GM04504 (cell line): Measurements from ENCODE around the gene HFE.
"Not testable (repeated sequence)": the region's sequence is repeated elsewhere in the genome, so short reads cannot be mapped to it uniquely, and the experiment has no call there.

Experiments
- DNase-seq: peaks from one replicate; pipeline ENCODE4 v3.0.0-alpha.2; 2012; ENCODE audit warnings: low read depth

Gene HFE

DNA sequence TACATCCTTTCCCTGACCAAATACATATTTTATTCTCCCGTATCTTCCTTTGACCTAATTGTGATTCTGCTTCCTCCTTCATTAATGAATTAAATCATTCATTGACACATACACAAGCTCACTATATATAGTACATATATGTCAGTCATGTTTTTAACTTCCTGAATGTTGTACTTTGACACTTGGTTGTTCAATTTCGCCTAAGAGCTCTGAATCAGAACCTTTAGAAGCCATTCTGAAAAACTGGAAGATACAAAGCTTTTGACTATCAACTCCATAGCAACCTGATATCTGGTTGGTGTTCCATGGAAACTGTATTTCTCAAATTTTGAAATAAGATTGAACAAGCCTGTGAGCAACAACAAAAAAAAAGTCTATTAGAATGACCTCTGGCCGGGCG is 27.3 kb upstream of the HFE start:
- no peak for DNase-seq

DNA sequence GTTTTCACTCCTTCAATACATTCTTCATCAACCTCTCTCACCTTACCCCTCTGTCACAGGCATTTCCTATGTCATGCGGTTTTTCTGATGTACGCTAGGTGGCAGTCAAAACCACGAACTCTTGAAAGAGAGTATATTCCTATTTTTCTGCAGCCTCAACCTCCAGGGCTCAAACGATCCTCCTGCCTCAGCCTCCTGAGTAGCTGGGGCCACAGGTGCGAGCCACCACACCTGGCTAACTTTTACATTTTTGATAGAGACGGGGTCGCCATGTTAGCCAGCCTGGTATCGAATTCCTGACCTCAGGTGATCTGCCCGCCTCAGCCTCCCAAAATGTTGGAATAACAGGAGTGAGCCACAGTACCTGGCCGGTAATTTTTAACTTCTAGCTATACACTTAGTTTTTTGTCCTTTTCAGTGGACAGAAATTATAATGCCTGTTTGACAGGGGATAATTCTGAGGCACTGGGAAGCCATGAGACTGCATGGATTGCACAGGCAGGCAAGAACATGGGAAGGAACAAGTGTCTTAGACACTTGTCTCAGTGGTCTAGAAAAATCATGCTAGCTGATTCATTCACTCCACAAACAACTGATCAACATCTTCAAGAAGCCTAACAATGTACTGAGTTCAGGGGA is 22.5 kb upstream of the HFE start:
- no peak for DNase-seq

DNA sequence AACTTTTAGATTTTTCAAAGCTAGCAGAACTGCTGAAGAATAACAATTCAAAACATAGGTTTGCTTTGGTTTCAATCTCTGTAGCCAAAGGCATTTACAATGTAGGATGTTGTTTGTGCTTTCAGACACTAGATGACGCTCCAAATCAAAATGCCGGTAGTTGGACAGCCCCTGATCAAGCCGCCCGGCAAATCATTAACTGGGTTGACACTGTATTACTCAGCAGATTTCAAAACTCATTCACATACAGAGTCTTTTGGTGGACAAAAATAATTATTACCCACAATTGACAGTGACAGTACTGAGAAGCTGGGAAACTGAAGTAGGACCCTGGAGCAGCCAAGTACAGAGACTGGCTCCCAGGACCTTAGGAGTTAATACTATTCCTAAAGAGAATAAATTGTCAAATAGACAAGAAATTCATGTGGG is 21.3 kb upstream of the HFE start:
- peak; percentile 75 for DNase-seq

DNA sequence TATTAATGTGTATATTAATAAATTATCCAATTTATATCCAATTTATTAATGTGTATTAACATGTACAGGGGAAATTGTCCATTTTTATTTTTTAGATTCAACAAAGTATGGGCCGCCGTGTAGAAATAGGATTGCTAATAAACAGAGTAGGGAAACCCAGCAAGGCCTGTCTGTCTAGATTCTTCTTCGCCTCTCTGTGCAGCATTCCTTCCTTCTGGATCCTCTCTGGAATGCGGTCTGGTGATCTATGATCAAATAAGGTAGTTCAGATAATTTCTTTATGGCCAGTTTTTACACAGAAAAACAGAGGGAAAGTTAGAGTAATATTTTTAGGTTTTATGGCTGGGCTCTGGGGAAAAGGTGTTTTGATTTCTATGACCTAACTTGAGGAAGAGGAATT is 19.9 kb upstream of the HFE start:
- no peak for DNase-seq

DNA sequence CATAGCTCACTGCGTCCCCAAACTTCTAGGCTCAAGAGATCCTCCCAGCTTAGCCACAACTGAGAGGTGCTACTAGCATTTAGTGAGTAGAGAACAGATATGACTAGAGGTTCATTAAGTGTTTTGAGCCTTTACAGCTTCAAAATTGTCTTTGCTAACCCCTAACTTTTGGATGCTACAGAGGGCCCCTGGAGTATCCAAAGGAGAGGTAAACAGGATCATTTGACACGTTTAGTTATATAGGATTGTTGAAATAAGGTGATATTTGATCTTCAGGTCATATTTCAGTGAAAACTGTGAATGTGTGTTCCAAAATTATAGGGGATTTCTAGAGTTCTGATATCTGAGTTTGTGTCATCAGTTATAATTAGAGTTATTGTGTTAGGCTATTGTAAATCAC is 19.2 kb upstream of the HFE start:
- DNase-seq: no peak

DNA sequence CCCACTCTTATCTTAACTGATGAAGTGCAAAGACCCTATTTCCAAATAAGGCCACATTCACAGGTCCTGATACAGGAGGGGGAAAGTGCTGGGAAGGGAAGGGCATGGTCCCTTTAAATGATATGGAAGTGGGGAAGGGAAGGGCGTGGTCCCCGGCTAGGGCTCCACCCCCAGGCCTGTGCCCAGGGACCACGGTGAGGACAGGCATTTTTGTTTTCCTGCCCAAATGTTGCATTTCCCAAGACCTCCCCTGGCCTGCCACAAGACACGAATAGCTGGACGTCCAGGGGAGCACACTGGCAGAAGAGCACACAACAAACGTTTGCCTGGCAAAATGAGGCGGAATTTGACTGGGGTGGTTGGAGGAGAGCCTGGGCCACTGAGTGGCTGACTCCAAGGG is 16.1 kb upstream of the HFE start:
- DNase-seq: no peak

DNA sequence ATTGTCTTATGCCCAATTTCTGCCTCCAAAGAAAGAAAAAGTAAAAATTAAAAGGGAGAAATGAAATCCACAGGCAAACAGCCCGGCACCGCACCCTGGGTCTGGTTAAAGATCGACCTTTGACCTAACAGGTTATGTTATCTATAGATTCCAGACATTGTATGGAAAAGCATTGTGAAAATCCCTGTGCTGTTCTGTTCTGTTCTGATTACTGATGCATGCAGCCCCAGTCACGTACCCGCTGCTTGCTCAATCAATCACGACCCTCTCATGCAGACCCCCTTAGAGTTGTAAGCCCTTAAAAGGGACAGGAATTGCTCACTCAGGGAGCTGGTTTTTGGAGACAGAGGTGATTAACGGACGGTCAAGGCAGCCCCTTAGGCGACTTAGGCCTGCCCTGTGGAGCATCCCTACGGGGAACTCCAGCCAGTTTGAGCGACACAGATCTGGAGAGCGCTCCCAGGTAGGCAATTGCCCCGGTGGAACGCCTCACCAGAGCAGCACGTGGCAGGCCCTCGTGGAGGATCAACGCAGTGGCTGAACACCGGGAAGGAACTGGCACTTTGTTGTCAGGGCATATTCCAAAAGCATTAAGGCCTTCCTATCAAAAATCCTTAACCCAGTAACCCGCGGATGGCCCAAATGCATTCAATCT is 12.0 kb upstream of the HFE start:
- no peak for DNase-seq

DNA sequence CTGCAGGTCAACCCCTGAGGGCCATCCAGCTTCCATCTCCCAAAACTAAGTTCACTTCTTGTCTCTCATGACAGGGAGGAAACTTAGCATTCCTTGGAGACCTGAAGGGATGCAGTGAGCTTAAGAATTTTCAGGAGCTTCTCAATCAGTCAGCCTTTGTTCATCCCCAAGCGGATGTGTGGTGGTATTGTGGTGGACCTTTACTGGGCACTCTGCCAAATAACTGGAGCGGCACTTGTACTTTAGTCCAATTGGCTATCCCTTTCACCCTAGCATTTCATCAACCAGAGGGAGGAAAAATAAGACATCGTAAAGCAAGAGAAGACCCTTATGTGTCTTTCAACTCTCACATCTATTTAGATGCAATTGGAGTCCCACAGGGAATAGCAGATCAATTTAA is 9.2 kb upstream of the HFE start:
- DNase-seq: not testable (repeated sequence)

DNA sequence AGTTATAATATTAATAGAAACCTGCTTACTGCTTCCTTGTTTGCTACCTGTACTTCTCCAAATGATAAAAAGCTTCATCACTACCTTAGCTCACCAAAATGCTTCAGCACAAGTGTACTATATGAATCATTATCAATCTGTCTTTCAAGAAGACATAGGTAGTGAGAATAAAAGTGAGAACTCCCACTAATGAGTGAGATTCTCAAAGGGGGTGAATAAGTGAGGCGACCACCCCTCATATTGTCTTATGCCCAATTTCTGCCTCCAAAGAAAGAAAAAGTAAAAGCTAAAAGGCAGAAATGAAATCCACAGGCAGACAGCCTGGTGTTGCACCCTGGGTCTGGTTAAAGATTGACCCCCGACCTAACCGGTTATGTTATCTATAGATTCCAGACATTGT is 6.1 kb upstream of the HFE start:
- not testable (repeated sequence) for DNase-seq

DNA sequence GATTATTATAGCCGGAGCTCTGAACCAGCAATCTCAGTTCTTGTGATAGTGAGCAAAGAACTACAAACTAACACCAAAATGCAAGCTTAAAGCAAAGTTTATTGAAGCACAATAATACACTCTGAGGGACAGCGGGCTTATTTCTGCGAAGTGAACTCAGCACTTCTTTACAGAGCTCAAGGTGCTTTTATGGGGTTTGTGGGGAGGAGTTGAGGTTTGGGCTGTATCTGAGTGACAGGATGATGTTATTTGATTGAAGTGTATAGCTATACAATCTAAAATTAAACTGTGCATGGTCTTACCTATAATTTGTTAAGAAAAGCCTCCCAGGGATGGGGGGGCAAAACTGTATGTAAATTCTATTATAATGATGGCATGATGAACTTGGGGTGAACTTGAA is 1.0 kb upstream of the HFE start:
- no peak for DNase-seq

DNA sequence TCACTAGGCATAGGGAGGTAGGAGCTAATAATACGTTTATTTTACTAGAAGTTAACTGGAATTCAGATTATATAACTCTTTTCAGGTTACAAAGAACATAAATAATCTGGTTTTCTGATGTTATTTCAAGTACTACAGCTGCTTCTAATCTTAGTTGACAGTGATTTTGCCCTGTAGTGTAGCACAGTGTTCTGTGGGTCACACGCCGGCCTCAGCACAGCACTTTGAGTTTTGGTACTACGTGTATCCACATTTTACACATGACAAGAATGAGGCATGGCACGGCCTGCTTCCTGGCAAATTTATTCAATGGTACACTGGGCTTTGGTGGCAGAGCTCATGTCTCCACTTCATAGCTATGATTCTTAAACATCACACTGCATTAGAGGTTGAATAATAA is 1.1 kb downstream of the HFE start:
- no peak for DNase-seq

DNA sequence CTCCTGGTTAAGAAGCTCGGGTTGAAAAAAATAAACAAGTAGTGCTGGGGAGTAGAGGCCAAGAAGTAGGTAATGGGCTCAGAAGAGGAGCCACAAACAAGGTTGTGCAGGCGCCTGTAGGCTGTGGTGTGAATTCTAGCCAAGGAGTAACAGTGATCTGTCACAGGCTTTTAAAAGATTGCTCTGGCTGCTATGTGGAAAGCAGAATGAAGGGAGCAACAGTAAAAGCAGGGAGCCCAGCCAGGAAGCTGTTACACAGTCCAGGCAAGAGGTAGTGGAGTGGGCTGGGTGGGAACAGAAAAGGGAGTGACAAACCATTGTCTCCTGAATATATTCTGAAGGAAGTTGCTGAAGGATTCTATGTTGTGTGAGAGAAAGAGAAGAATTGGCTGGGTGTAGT is 2.0 kb downstream of the HFE start:
- no peak for DNase-seq

DNA sequence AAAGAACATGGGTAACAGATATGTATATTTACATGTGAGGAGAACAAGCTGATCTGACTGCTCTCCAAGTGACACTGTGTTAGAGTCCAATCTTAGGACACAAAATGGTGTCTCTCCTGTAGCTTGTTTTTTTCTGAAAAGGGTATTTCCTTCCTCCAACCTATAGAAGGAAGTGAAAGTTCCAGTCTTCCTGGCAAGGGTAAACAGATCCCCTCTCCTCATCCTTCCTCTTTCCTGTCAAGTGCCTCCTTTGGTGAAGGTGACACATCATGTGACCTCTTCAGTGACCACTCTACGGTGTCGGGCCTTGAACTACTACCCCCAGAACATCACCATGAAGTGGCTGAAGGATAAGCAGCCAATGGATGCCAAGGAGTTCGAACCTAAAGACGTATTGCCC is 5.2 kb downstream of the HFE start:
- DNase-seq: no peak

DNA sequence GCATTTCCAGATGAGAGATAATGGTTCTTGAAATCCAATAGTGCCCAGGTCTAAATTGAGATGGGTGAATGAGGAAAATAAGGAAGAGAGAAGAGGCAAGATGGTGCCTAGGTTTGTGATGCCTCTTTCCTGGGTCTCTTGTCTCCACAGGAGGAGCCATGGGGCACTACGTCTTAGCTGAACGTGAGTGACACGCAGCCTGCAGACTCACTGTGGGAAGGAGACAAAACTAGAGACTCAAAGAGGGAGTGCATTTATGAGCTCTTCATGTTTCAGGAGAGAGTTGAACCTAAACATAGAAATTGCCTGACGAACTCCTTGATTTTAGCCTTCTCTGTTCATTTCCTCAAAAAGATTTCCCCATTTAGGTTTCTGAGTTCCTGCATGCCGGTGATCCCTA is 6.8 kb downstream of the HFE start:
- DNase-seq: no peak

DNA sequence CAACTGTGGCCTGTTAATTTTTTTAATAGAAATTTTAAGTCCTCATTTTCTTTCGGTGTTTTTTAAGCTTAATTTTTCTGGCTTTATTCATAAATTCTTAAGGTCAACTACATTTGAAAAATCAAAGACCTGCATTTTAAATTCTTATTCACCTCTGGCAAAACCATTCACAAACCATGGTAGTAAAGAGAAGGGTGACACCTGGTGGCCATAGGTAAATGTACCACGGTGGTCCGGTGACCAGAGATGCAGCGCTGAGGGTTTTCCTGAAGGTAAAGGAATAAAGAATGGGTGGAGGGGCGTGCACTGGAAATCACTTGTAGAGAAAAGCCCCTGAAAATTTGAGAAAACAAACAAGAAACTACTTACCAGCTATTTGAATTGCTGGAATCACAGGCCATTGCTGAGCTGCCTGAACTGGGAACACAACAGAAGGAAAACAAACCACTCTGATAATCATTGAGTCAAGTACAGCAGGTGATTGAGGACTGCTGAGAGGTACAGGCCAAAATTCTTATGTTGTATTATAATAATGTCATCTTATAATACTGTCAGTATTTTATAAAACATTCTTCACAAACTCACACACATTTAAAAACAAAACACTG is 10.1 kb downstream of the HFE start:
- DNase-seq: no peak

DNA sequence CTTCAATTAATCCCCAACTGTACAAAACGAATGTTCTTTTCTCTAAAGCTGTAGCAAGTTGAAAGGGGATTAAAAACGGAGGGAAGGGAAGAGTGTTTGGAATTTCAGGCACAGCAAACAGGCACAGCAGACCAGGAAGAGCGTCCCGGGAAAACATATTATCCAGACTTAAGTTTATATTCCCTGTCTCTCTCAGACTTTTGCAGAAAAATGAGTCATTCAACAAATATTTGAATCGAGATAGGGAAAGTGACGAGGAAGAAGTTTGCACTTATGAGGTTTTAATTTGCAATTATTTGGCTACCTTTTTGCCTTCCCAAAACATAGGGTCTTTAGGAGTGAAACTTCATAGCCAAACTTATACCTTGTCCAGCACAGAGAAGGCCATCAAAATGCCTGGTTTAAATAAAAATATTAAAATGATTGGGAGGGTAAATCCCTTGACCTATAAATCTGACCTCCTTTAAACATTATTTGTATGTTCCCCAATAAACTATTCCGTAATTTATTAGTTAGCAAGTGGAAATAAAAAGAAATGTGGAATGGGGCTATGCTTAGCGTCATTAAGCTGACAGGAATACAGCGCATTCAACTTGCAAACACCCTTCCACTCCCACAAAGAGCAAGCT is 16.0 kb downstream of the HFE start:
- DNase-seq: no peak

DNA sequence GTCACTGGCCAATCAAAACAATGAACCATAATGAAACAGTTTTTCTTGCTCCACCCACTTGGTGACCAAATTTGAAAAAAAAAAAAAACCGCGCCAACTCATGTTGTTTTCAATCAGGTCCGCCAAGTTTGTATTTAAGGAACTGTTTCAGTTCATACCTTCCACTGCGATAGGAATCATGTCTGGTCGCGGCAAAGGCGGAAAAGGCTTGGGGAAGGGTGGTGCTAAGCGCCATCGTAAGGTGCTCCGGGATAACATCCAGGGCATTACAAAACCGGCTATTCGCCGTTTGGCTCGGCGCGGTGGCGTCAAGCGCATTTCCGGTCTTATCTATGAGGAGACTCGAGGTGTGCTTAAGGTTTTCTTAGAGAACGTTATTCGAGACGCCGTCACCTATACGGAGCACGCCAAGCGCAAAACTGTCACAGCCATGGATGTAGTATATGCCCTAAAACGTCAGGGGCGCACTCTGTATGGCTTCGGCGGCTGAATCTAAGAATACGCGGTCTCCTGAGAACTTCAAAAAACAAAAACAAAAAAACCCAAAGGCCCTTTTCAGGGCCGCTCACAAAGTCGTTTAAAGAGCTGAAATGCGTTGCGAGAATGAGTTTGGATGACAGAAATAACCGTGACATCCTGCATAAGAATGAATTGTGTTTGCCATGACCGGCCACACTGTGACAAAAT is 16.7 kb downstream of the HFE start:
- peak; percentile 88 for DNase-seq

DNA sequence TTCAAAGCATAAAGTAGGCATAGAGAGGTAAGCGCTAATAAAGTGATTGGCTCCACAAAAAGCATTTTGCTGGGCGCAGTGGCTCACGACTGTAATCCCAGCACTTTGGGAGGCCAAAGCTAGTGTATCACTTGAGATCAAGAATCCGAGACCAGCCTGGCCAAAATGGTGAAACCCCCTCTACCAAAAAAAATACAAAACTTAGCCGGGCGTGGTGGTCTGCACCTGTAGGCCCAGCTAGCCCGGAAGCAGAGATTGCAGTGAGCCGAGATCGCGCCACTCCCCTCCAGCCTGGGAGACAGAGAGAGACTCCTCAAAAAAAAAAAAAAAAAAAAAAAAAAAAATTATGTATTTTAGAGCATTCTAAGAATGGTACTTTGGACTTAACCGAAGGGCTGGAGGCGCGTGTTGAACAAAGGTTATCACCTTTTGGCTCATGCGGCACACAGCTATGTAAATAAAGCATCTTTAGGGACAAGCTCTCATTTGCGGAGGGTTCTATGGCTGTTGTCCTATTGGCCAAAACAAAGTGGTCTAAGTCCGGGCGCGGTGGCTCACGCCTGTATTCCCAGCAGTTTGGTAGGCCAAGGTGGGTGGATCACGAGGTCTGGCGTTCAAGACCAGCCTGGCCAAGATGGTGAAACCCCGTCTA is 17.4 kb downstream of the HFE start:
- DNase-seq: no peak

DNA sequence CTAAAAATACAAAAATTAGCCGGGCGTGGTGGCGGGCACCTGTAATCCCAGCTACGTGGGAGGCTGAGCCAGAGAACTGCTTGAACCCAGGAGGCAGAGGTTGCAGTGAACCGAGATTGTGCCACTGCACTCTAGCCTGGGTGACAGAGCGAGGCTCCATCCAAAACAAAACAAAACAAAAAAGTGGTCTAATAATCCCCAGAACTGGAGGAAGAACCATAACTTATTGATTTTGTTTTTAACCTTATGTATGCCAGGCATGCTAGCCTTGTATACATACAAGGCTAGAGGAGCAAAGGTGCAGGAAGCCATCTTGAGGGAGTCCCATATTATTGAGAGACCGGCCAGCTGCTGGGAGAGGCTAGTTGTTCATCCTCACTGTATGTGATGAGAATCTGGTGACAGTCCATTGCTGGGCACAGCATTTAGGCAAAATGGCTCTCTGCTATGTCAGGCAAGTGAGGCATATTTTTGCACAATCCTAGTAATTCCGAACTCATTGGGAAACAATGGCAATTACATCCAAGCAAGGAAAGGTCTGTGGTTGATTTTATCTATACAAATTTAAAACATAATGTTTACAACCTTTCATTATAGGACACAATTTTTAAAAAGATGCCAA is 18.0 kb downstream of the HFE start:
- DNase-seq: no peak

DNA sequence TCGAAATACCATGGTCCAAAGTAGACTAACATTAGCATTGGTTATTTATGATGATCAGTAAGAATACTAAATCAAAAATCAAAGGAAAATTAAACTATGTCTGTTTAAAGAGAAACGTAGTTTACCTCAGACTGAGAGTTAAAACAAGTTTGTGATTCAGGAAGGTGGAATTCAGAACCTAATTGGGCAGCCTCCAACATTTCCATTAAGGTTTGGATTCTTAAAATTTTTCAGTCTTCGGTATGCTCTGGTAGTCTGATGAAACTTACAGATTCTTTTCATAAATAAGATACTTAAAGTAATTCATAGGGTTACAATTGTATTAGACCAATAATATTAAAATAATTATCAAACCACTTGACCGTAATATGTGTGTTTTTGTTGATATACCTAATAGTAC is 18.6 kb downstream of the HFE start:
- DNase-seq: no peak

DNA sequence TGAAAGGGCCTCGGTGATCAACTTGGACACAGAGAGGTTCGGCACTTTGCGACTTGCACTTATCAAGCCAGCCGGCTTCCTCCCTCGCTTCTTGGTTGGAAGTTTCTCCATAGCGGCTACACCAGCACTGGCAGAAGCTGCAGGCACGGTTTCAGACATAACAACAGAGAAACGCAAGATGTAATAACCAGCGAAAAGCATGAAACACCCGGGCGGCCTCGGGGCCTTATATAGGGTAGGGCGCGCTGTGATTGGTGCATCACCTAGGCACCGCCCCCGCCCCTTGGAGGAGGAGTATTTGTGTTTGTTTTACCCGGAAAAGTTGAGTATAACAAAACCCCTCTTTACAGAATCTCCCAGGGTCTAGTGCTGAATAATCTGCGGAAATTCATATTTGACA is 20.7 kb downstream of the HFE start:
- no peak for DNase-seq

DNA sequence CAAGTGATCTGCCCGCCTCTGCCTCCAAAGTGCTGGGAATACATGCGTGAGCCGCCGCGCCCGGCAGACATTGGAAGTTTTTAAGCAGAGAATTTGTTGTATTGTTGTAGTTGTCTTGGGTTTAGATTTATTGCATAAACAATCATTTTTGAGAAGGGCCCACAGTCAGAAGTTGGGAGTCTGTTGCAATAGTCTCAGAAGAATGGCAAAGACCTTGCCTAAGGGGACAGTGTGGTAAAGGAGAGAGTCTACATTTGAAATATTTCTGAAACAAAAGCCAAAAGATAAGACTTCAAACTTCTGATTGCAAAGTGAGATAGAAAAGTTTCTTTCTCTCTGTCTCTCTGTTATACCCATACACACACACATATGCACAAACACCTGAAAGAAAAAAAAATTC is 22.5 kb downstream of the HFE start:
- DNase-seq: no peak
